ENCODE results near the gene PCK2. TPM values are rescaled to one million over a fixed set of nuclear protein-coding genes. Genes with fewer than 3 reads are reported as not detected.

The PCK2 gene
- total and polyA plus RNA-seq, 2 of the 13 experiments (the other 11 are each of a cell fraction or from before 2014, with no cell fraction given) = 129 to 272 TPM

DNA sequence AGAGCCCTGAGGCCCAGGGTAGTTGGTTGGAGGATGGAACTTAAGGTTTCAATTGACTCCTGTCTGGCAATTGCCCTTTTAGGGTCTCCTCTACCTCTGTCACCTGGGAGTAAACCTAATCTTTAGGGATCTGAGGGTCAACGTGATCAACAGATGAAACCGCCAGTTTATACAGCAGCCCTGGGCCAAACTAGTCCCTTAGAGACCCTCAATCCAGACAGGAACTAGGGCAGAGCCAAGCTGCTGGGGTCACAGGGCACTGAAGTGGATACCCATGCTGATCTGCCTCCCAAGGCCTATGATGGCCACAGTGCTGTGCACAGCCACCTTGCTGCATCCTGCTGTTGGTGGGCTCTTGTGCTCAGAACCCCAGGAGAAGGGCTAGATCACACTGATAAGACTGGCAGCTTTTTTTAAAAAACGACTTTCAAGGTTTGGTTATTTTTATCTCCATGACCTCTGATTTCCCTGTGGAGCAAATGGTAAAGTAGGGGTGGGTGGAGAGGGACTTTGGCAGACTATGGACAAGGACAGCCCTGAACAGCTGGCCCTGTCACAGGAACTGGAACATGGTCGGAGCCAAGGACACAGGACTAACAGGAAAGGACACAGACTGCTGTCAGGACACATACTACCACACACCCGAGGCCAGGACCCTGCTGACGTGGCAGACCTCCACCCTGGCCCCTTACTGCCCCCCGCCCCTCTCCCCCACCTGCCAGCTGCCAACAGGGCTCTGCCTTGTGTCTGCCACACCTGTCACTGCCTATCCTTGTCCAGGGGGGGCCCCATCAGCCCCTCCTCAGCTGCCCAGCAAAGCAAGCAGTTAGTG, 36.8 kb downstream of the PCK2 start (continued):
- TF ChIP-seq ZNF674 (CRISPR knock-in tag; IDR thresholded peaks at IDR 0.05; ENCODE audit: low read depth) = no peak
- TF ChIP-seq PRPF4 (IDR thresholded peaks at IDR 0.05; ENCODE audit: low read depth, low read length, poor library complexity, severe bottlenecking) = no peak
- peak; percentile 88 for TF ChIP-seq ZNF274 (CRISPR knock-in tag; IDR thresholded peaks at IDR 0.05)
- TF ChIP-seq SIX1 (CRISPR knock-in tag; IDR thresholded peaks at IDR 0.05; ENCODE audit: borderline replicate concordance) = 0 out of 2 replicates have a peak, but pooled peaks have one; percentile 33

GRCh38 chr14:24131549-24131966, 37.4 kb downstream of the PCK2 start:
- peak overlapping the region; percentile 48 for H3K27ac ChIP-seq (ENCODE audit: extremely low read length, insufficient read depth, low read length)
- 0 out of 2 replicates have a peak, but pooled peaks have one; percentile 46 for TF ChIP-seq ZNF44 (CRISPR knock-in tag; IDR thresholded peaks at IDR 0.05)
- peak; percentile 51; the same call in 1 of the 2 replicates for TF ChIP-seq ZNF768 (CRISPR knock-in tag; IDR thresholded peaks at IDR 0.05)
- TF ChIP-seq ZBTB38 (CRISPR knock-in tag; IDR thresholded peaks at IDR 0.05) = peak; percentile 53; the same call in 1 of the 2 replicates
- 0 out of 2 replicates have a peak, but pooled peaks have one; percentile 4 for TF ChIP-seq TRAFD1 (CRISPR knock-in tag; IDR thresholded peaks at IDR 0.05; ENCODE audit: borderline replicate concordance)
- no peak for TF ChIP-seq HOXA3 (CRISPR knock-in tag; IDR thresholded peaks at IDR 0.05)
- 0 out of 2 replicates have a peak, but pooled peaks have one; percentile 3 for TF ChIP-seq ATF7-NPFF (CRISPR knock-in tag; IDR thresholded peaks at IDR 0.05; ENCODE audit: low read depth)
- peak; percentile 45; the same call in 1 of the 2 replicates for TF ChIP-seq MXD1 (CRISPR knock-in tag; IDR thresholded peaks at IDR 0.05)
- TF ChIP-seq, protein P1, sequence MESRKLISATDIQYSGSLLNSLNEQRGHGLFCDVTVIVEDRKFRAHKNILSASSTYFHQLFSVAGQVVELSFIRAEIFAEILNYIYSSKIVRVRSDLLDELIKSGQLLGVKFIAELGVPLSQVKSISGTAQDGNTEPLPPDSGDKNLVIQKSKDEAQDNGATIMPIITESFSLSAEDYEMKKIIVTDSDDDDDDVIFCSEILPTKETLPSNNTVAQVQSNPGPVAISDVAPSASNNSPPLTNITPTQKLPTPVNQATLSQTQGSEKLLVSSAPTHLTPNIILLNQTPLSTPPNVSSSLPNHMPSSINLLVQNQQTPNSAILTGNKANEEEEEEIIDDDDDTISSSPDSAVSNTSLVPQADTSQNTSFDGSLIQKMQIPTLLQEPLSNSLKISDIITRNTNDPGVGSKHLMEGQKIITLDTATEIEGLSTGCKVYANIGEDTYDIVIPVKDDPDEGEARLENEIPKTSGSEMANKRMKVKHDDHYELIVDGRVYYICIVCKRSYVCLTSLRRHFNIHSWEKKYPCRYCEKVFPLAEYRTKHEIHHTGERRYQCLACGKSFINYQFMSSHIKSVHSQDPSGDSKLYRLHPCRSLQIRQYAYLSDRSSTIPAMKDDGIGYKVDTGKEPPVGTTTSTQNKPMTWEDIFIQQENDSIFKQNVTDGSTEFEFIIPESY (CRISPR knock-in tag; IDR thresholded peaks at IDR 0.05) = peak; percentile 79
- TF ChIP-seq, protein P2, sequence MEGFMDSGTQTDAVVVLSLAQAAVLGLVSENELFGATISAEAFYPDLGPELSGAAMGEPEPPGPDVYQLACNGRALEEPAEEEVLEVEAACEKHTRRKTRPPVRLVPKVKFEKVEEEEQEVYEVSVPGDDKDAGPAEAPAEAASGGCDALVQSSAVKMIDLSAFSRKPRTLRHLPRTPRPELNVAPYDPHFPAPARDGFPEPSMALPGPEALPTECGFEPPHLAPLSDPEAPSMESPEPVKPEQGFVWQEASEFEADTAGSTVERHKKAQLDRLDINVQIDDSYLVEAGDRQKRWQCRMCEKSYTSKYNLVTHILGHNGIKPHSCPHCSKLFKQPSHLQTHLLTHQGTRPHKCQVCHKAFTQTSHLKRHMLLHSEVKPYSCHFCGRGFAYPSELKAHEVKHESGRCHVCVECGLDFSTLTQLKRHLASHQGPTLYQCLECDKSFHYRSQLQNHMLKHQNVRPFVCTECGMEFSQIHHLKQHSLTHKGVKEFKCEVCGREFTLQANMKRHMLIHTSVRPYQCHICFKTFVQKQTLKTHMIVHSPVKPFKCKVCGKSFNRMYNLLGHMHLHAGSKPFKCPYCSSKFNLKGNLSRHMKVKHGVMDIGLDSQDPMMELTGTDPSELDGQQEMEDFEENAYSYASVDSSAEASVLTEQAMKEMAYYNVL (CRISPR knock-in tag; IDR thresholded peaks at IDR 0.05; ENCODE audit: borderline replicate concordance) = peak; percentile 78; the same call in 1 of the 2 replicates
- TF ChIP-seq PCBP2 (optimal IDR thresholded peaks at IDR 0.05; ENCODE audit: low read depth, low read length, poor library complexity, severe bottlenecking) = peak; percentile 38

More at GRCh38 chr14:24131549-24131966, 37.4 kb downstream of the PCK2 start:
- Histone ChIP-seq H3K4me3 (replicated peaks in 1 of 3; ENCODE audit: insufficient read depth in 1 of 3, low read depth in 2 of 3, low read length in 3 of 3) (no peak overlapping the region), H3K4me2 (ENCODE audit: low read depth, low read length) (peak overlapping the region; percentile 16), H3K9ac (ENCODE audit: insufficient read depth, low read depth, low read length) (no peak overlapping the region; the same call in 1 of the 2 replicates), H3K27me3 (ENCODE audit: control insufficient read depth in 1 of 2, insufficient read depth in 2 of 2, low read length in 2 of 2) (no peaks in the 10 kb centered on the region; a peak in 1 of 5 replicates), H3K36me3 (replicated peaks in 1 of 2; ENCODE audit: control insufficient read depth in 1 of 2, insufficient read depth in 2 of 2, low read length in 2 of 2) (no peaks in the 10 kb centered on the region), H4K20me1 (ENCODE audit: insufficient read depth, low read length) (peaks cover under 1% of the 10 kb centered on the region; the same call in 1 of the 2 replicates), H3K4me1 (ENCODE audit: insufficient read depth, low read length) (peaks cover 53% of the 10 kb centered on the region), H2AFZ (ENCODE audit: low read length) (no peak overlapping the region), H3K79me2 (ENCODE audit: insufficient read depth, low read length) (peaks cover 5% of the 10 kb centered on the region), H3K9me3 (ENCODE audit: low read length) (no peaks in the 10 kb centered on the region)
- ATAC-seq (peak; percentile 0; the same call in 2 of the 3 replicates), FAIRE-seq (no peak), DNase-seq (ENCODE audit: low spot score) (no peak)
- ChIA-PET CTCF (ENCODE audit: low intra/inter-chr PET ratio, low total read pairs) (no interaction called here), POLR2A (interaction anchor here (0.6 to 22.7 kb wide), 8 partner anchors 9 to 79 kb away, joined by 3 to 977 read pairs (median 11); partner anchors contain the start of genes DCAF11, EMC9, IRF9 and NRL)
- intact Hi-C loops (cut with micrococcal nuclease; ENCODE audit: unreplicated experiment) (no loop called here), in situ Hi-C loops (cut with HindIII; ENCODE audit: extremely low pct_ligation_motif_present, low pct_unique_long_range_greater_than_20kb) (loop anchor here (25.0 kb wide), 1 partner anchor 819 kb away; the partner anchor contains the start of genes BCL2L2, PABPN1 and PPP1R3E)
- no TSS peak for BruUV-seq (replicated peaks)
- 77% methylated on average over 15 of the region's 15 CpGs for WGBS (ENCODE audit: low lambda C conversion rate)
